HepG2 (cell line): Measurements from ENCODE around the gene ODC1. TPM values are rescaled to one million over a fixed set of nuclear protein-coding genes. Genes with fewer than 3 reads are reported as not detected.
A peak's percentile ranks its signal among the peaks of the same experiment; 100 is the strongest.

Experiments
- ARNT2 ChIP-seq: sonication (generic); formaldehyde crosslinking; IDR thresholded peaks from 2 replicates; pipeline ENCODE4 v1.8.0; 2022; ENCODE audit warnings: mild to moderate bottlenecking, low read depth, missing genetic modification reagents, moderate library complexity
- CBX5 ChIP-seq: sonication (generic); formaldehyde crosslinking; IDR thresholded peaks from 2 replicates; pipeline ENCODE4 v1.4.0; 2020; ENCODE audit warnings: missing genetic modification reagents, borderline replicate concordance
- DNMT1 ChIP-seq: sonication (generic); formaldehyde crosslinking; IDR thresholded peaks from 2 replicates; pipeline ENCODE4 v1.5.1; 2020; ENCODE audit warnings: mild to moderate bottlenecking, missing genetic modification reagents
- ETV5 ChIP-seq: IDR thresholded peaks from 2 replicates; pipeline ENCODE4 v1.6.1; 2018; ENCODE audit warnings: missing biosample characterization, missing genetic modification reagents, inconsistent platforms, borderline replicate concordance
- FIP1L1 ChIP-seq: fragments of 200-400 bp; formaldehyde crosslinking; IDR thresholded peaks from 2 replicates; pipeline ENCODE4 v1.6.1; 2018; ENCODE audit warnings: low read depth, mild to moderate bottlenecking, low read length, moderate library complexity, borderline replicate concordance; ENCODE audit not compliant: insufficient read depth
- FOXP1 ChIP-seq, 2 experiments: fragments of 450-650 bp in 1 of 2; IDR thresholded peaks; 2 replicates each; pipeline ENCODE4 v1.6.1; 2017 to 2018; ENCODE audit warnings: antibody characterized with exemption in 1 of 2
- GABPB1 ChIP-seq: IDR thresholded peaks from 2 replicates; pipeline ENCODE4 v1.6.1; 2016; ENCODE audit warnings: mild to moderate bottlenecking, missing genetic modification reagents, moderate library complexity, missing compliant biosample characterization
- GATAD2A ChIP-seq: IDR thresholded peaks from 2 replicates; pipeline ENCODE4 v1.6.1; 2016
- GTF2F1 ChIP-seq: fragments of 150-350 bp; IDR thresholded peaks from 2 replicates; pipeline ENCODE4 v1.6.1; 2014; ENCODE audit warnings: low read length
- HES4 ChIP-seq: sonication (generic); formaldehyde crosslinking; IDR thresholded peaks from 2 replicates; pipeline ENCODE4 v1.9.0; 2021; ENCODE audit warnings: mild to moderate bottlenecking, missing genetic modification reagents, borderline replicate concordance
- ISX ChIP-seq: sonication (generic); formaldehyde crosslinking; conservative IDR thresholded peaks from 2 replicates; pipeline ENCODE4 v1.5.0; 2020; ENCODE audit warnings: missing genetic modification reagents
- KAT8 ChIP-seq: IDR thresholded peaks from 2 replicates; pipeline ENCODE4 v1.6.1; 2016; ENCODE audit warnings: missing genetic modification reagents, missing compliant biosample characterization
- KLF6 ChIP-seq: IDR thresholded peaks from 2 replicates; pipeline ENCODE4 v1.8.0; 2016; ENCODE audit warnings: missing biosample characterization, missing genetic modification reagents
- NCOA2 ChIP-seq: sonication (generic); formaldehyde crosslinking; IDR thresholded peaks from 2 replicates; pipeline ENCODE4 v1.8.0; 2022; ENCODE audit warnings: inconsistent platforms
- PAX8 ChIP-seq: sonication (generic); formaldehyde crosslinking; IDR thresholded peaks from 2 replicates; pipeline ENCODE4 v1.8.0; 2022; ENCODE audit warnings: mild to moderate bottlenecking, missing genetic modification reagents, borderline replicate concordance
- PHF21A ChIP-seq: sonication (generic); formaldehyde crosslinking; IDR thresholded peaks from 2 replicates; pipeline ENCODE4 v1.5.0; 2020; ENCODE audit warnings: mild to moderate bottlenecking, missing genetic modification reagents
- PTBP1 ChIP-seq: fragments of 200-400 bp; formaldehyde crosslinking; IDR thresholded peaks from 2 replicates; pipeline ENCODE4 v1.6.1; 2018; ENCODE audit warnings: low read length, low read depth; ENCODE audit not compliant: poor library complexity, severe bottlenecking
- TARDBP ChIP-seq: sonication (generic); formaldehyde crosslinking; IDR thresholded peaks from 2 replicates; pipeline ENCODE4 v1.8.0; 2022; ENCODE audit warnings: mild to moderate bottlenecking, missing genetic modification reagents
- ZKSCAN8 ChIP-seq: IDR thresholded peaks from 2 replicates; pipeline ENCODE4 v1.6.1; 2016; ENCODE audit warnings: borderline replicate concordance, missing genetic modification reagents, missing compliant biosample characterization
- ZNF207 ChIP-seq: fragments of 450-650 bp; IDR thresholded peaks from 2 replicates; pipeline ENCODE4 v1.6.1; 2016; ENCODE audit warnings: antibody characterized with exemption, borderline replicate concordance
- ZNF30 ChIP-seq: sonication (generic); formaldehyde crosslinking; IDR thresholded peaks from 2 replicates; pipeline ENCODE4 v1.5.0; 2020; ENCODE audit warnings: mild to moderate bottlenecking, missing genetic modification reagents
- ZNF543 ChIP-seq: sonication (generic); formaldehyde crosslinking; IDR thresholded peaks from 2 replicates; pipeline ENCODE4 v1.4.0; 2020; ENCODE audit warnings: mild to moderate bottlenecking, missing genetic modification reagents
- ZNF777 ChIP-seq: sonication (generic); formaldehyde crosslinking; IDR thresholded peaks from 2 replicates; pipeline ENCODE4 v1.4.0; 2020; ENCODE audit warnings: missing genetic modification reagents
- polyA plus RNA-seq, 8 experiments: library from polyadenylated mRNA; depleted of rRNA in 3 of 8; stranded (reverse) in 7 of 8; unstranded in 1 of 8; fragments of >200 nt; fragmentation: Illumina TruSeq in 4 of 8; extraction: Trizol in 4 of 8; gene quantifications; 2 replicates each; pipeline versions ENCODE4 v1.2.1 to v1.2.3, GENCODE V29; 2011 to 2016; ENCODE audit warnings: low read depth in 4 of 8, missing spikeins in 1 of 8, mixed read lengths in 1 of 8; ENCODE audit not compliant: insufficient read depth in 1 of 8
- total RNA-seq, 5 experiments: library from RNA; depleted of rRNA; stranded (reverse); fragments of >200 nt; fragmentation: Illumina TruSeq; extraction: Trizol; gene quantifications; 2 replicates each; pipeline ENCODE4 v1.2.3, GENCODE V29; 2016; ENCODE audit warnings: low read depth in 1 of 5
- TF ChIP-seq, protein P1 (sequence below), 2 experiments: IDR thresholded peaks; 2 replicates each; pipeline ENCODE4 v1.6.1; 2011 to 2012; ENCODE audit warnings: low read length in 2 of 2, borderline replicate concordance in 1 of 2, low read depth in 1 of 2, mild to moderate bottlenecking in 1 of 2, moderate library complexity in 1 of 2
- TF ChIP-seq, protein P2 (sequence below): sonication (generic); formaldehyde crosslinking; IDR thresholded peaks from 2 replicates; pipeline ENCODE4 v1.4.0; 2020; ENCODE audit warnings: missing genetic modification reagents
- TF ChIP-seq, protein P3 (sequence below): sonication (generic); formaldehyde crosslinking; IDR thresholded peaks from 2 replicates; pipeline ENCODE4 v1.4.0; 2020; ENCODE audit warnings: missing genetic modification reagents

Gene ODC1
- total and polyA plus RNA-seq, 2 of the 13 experiments (the other 11 are each of a cell fraction or from before 2014, with no cell fraction given) = 142 to 371 TPM

DNA sequence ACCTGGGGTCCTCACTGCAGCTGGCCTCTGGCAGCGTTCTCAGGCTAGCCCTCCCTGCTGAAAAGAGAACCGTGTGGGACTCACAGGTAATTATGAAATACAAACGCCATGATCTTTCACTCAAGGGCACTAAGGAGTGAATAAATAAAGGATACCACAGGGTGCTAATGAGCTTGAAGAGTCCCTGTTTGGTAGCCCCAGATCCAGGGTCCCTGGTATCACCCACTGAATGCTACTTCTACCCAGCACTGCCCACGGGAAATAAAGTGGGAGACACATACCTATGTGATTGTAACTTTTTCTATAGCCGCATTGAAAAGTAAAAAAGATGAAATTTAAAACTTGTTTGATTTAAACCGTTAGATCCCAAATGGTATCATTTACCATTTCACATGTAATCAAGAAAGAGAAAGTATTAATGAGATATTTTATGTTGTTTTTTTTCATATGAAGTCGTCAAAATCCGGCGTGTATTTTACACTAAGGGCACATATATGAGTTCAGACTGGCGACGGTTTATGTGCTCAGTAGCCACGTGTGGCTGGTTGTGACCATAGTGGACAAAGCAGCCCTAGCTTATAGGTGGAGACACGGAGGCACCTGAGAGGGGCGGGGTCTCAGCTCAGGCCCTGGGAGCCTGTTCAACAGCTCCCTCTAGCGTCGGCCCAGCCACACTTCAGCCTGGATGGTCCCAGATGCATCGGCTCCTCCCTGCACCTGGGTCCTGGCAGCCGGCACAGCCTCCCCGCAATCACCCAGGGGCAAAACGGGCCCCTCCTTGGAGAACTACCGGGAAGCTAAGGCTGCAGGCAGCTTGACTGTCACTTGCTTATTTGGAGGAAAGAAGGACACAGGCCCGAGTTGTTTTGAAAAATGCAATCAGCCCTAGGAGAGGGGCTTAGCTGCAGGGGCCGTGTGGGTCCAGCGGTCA, 39.2 kb downstream of the ODC1 start (continued):
- TF ChIP-seq FOXP1 (IDR thresholded peaks at IDR 0.05) (no peak), FOXP1 (CRISPR knock-in tag; IDR thresholded peaks at IDR 0.05) (no peak), PAX8 (CRISPR knock-in tag) (no peak), GTF2F1 (no peak), KLF6 (CRISPR knock-in tag) (peak; percentile 85), ARNT2 (CRISPR knock-in tag) (no peak), ISX (CRISPR knock-in tag) (no peak), ZNF543 (CRISPR knock-in tag) (no peak), ZKSCAN8 (CRISPR knock-in tag) (no peak), PTBP1 (no peak), ZNF30 (CRISPR knock-in tag) (no peak), ETV5 (CRISPR knock-in tag) (peak; percentile 54), KAT8 (CRISPR knock-in tag) (peak; percentile 73; the same call in 1 of the 2 replicates), ZNF207 (no peak), CBX5 (CRISPR knock-in tag) (peak; percentile 86), GABPB1 (peak; percentile 69; the same call in 1 of the 2 replicates), DNMT1 (CRISPR knock-in tag) (no peak), ZNF777 (CRISPR knock-in tag) (no peak), FIP1L1 (no peak), HES4 (CRISPR knock-in tag) (no peak), GATAD2A (CRISPR knock-in tag) (peak; percentile 73), PHF21A (CRISPR knock-in tag) (peak; percentile 56; the same call in 1 of the 2 replicates), TARDBP (CRISPR knock-in tag) (peak; percentile 80), NCOA2 (CRISPR knock-in tag) (0 out of 2 replicates have a peak, but pooled peaks have one; percentile 59)
- TF ChIP-seq, protein P1, sequence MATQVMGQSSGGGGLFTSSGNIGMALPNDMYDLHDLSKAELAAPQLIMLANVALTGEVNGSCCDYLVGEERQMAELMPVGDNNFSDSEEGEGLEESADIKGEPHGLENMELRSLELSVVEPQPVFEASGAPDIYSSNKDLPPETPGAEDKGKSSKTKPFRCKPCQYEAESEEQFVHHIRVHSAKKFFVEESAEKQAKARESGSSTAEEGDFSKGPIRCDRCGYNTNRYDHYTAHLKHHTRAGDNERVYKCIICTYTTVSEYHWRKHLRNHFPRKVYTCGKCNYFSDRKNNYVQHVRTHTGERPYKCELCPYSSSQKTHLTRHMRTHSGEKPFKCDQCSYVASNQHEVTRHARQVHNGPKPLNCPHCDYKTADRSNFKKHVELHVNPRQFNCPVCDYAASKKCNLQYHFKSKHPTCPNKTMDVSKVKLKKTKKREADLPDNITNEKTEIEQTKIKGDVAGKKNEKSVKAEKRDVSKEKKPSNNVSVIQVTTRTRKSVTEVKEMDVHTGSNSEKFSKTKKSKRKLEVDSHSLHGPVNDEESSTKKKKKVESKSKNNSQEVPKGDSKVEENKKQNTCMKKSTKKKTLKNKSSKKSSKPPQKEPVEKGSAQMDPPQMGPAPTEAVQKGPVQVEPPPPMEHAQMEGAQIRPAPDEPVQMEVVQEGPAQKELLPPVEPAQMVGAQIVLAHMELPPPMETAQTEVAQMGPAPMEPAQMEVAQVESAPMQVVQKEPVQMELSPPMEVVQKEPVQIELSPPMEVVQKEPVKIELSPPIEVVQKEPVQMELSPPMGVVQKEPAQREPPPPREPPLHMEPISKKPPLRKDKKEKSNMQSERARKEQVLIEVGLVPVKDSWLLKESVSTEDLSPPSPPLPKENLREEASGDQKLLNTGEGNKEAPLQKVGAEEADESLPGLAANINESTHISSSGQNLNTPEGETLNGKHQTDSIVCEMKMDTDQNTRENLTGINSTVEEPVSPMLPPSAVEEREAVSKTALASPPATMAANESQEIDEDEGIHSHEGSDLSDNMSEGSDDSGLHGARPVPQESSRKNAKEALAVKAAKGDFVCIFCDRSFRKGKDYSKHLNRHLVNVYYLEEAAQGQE (IDR thresholded peaks at IDR 0.05; ENCODE audit: borderline replicate concordance in 1 of 2, low read depth in 1 of 2, low read length in 2 of 2) = no peak
- TF ChIP-seq, protein P2, sequence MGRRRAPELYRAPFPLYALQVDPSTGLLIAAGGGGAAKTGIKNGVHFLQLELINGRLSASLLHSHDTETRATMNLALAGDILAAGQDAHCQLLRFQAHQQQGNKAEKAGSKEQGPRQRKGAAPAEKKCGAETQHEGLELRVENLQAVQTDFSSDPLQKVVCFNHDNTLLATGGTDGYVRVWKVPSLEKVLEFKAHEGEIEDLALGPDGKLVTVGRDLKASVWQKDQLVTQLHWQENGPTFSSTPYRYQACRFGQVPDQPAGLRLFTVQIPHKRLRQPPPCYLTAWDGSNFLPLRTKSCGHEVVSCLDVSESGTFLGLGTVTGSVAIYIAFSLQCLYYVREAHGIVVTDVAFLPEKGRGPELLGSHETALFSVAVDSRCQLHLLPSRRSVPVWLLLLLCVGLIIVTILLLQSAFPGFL = no peak
- TF ChIP-seq, protein P3, sequence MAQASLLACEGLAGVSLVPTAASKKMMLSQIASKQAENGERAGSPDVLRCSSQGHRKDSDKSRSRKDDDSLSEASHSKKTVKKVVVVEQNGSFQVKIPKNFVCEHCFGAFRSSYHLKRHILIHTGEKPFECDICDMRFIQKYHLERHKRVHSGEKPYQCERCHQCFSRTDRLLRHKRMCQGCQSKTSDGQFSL = no peak
